ENCODE results near the gene FIZ1.

- TF ChIP-seq CTCF (IDR thresholded peaks at IDR 0.05; ENCODE audit: low read length) (no peak), EZH2phosphoT487 (IDR thresholded peaks at IDR 0.05; ENCODE audit: low read length) (no peak)
These were observed 5.9 kb upstream of the FIZ1 start for GRCh38 chr19:55605207-55605636.
